Hematopoietic multipotent progenitor cell treated with erythropoietin and hydrocortisone succinate and interleukin-3 and kit ligand, for 15 days (in vitro differentiated cells): ENCODE data around the gene TFCP2L1.

Experiments used
- DNase-seq: peaks from one replicate; pipeline ENCODE4 v3.0.0-alpha.2; 2015; ENCODE audit warnings: low spot score

The TFCP2L1 gene

DNA sequence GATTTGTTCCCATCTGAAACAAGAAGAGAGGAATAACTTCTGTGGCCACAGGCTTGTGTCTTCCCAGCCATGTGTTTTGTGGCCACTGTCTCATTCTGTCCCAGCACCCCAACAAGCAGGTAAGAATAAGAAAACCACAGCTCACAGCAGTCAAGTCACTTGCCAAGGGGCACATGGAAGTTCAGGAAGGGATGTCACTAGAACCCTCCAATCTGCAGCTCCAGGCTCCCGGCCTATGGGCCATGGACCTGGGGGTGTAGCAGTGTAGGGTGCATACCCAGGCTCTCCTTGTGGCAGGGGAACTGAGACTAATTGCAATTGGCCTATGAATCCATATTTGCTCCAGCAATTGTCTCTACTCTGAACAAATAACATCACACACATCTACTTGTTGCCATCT, 112.5 kb downstream of the TFCP2L1 start:
- no peak for DNase-seq

DNA sequence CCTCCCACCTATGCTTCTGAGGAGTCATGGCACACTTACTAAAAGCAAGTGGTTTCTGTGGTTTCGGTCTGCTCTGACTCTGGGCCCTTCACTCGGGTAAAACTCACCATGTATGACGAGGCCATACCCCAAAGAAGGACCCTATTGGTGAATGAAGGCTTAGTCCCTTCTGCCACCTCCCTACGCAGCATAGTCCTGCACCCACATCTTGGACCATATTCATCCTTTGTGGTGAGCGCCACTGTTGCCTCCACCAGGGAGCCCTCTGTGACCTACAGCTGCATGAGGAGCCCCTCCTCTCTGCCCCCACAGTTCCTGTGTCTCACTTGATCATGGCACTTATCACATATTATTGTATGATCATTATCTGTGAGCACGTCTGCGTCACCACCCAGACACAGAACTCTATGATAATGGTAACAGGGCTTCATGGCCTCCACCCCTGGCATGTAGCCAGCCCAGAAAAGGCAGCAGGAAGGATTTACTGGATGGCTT, 113.3 kb downstream of the TFCP2L1 start:
- no peak for DNase-seq

DNA sequence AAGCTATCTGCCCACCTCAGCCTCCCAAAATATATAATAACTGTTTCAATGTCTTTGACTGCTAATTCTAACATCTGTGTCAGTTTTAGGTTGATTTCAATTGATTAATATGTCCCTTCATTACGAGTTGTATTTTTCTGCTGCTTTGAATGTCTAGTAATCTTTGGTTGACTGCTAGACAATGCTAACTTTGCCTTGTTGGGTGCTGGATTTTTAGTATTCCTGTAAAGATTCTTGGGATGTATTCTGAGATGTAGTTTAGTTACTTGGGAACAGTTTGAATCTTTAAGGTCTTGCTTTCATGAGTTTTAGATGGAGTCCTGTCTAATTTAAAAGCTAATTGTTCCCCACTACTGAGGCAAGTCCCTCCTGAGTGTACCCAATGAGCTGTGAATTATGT, 114.4 kb downstream of the TFCP2L1 start:
- DNase-seq: no peak

DNA sequence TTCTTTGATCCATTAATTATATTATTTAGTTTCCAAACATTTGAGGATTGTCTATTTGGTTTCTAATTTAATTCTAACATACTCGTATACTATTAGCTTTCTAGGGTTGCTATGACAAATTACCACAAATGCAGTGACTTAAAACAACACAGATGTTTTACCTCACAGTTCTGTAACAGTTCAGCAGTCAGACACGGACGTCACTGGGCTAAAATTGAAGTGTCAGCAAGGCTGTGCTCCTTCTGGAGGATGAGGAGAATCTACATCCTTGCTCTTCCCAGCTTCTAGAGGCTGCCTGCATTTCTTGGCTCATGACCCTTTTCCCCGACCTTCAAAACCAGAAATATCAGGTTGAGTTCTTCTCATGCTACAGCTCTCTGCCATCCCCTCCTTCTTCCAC, 117.6 kb downstream of the TFCP2L1 start:
- DNase-seq: no peak
